Neural cell (in vitro differentiated cells): ENCODE data around the gene TMX1. TPM values are rescaled to one million over a fixed set of nuclear protein-coding genes. Genes with fewer than 3 reads are reported as not detected.

Experiments used
- H2AFZ ChIP-seq: fragments of 200-600, 300-800 bp; sonication (generic), shearing (Covaris generic); 2 replicates; pipeline ENCODE4 v1.6.0; 2014; ENCODE audit warnings: low read depth, mild to moderate bottlenecking, antibody characterized with exemption, low read length, moderate library complexity
- H3F3A ChIP-seq: fragments of 200-600 bp; shearing (Covaris generic); 2 replicates; pipeline ENCODE4 v1.6.1; 2016; ENCODE audit warnings: mild to moderate bottlenecking, moderate library complexity, mixed read lengths, antibody characterized with exemption, low read length; ENCODE audit not compliant: insufficient read depth, poor library complexity, severe bottlenecking
- H3K27ac ChIP-seq: fragments of 200-600, 300-800 bp; sonication (generic), shearing (Covaris generic); 2 replicates; pipeline ENCODE4 v1.5.1; 2014; ENCODE audit warnings: mild to moderate bottlenecking, low read length, moderate library complexity
- H3K27me3 ChIP-seq: fragments of 300-800, 200-600 bp; sonication (generic), shearing (Covaris generic); 2 replicates; pipeline ENCODE4 v1.6.0; 2014; ENCODE audit warnings: mild to moderate bottlenecking, low read depth, low read length, moderate library complexity; ENCODE audit not compliant: insufficient read depth
- H3K36me3 ChIP-seq: fragments of 300-800, 200-600 bp; sonication (generic), shearing (Covaris generic); 2 replicates; pipeline ENCODE4 v1.5.1; 2014; ENCODE audit warnings: mild to moderate bottlenecking, antibody characterized with exemption, low read length, moderate library complexity; ENCODE audit not compliant: insufficient read depth
- H3K4me2 ChIP-seq: fragments of 300-800, 200-600 bp; sonication (generic), shearing (Covaris generic); 2 replicates; pipeline ENCODE4 v1.6.0; 2014; ENCODE audit warnings: mild to moderate bottlenecking, low read length
- H3K4me3 ChIP-seq: fragments of 300-800, 200-600 bp; sonication (generic), shearing (Covaris generic); 2 replicates; pipeline ENCODE4 v1.5.1; 2014; ENCODE audit warnings: mild to moderate bottlenecking, low read length, moderate library complexity
- H3K79me2 ChIP-seq: fragments of 200-600 bp; shearing (Covaris generic); replicated peaks from 2 replicates; pipeline ENCODE4 v1.6.0; 2014; ENCODE audit warnings: mild to moderate bottlenecking, low read length, moderate library complexity; ENCODE audit not compliant: insufficient read depth
- H3K9ac ChIP-seq: fragments of 300-800, 200-600 bp; sonication (generic), shearing (Covaris generic); 2 replicates; pipeline ENCODE4 v1.6.1; 2016; ENCODE audit warnings: mild to moderate bottlenecking, low read length, mixed read lengths
- H3K9me2 ChIP-seq: fragments of 200-600 bp; shearing (Covaris generic); 2 replicates; pipeline ENCODE4 v1.6.1; 2016; ENCODE audit warnings: mild to moderate bottlenecking, low read length, mixed read lengths; ENCODE audit not compliant: insufficient read depth
- H3K9me3 ChIP-seq: fragments of 200-600, 300-800 bp; sonication (generic), shearing (Covaris generic); 2 replicates; pipeline ENCODE4 v1.6.1; 2016; ENCODE audit warnings: mild to moderate bottlenecking, mixed run types, low read length, moderate library complexity, mixed read lengths
- H4K20me1 ChIP-seq: fragments of 200-600 bp; shearing (Covaris generic); 2 replicates; pipeline ENCODE4 v1.6.1; 2016; ENCODE audit warnings: mild to moderate bottlenecking, mixed run types; ENCODE audit not compliant: insufficient read depth
- CTCF ChIP-seq: fragments of 450-650 bp; IDR thresholded peaks from 2 replicates; pipeline ENCODE4 v1.5.1; 2014; ENCODE audit warnings: antibody characterized with exemption, mild to moderate bottlenecking, moderate library complexity; ENCODE audit not compliant: poor library complexity, severe bottlenecking
- EP300 ChIP-seq: fragments of 450-650 bp; conservative IDR thresholded peaks from 2 replicates; pipeline ENCODE4 v1.6.1; 2014; ENCODE audit warnings: antibody characterized with exemption, mild to moderate bottlenecking, moderate library complexity; ENCODE audit not compliant: poor library complexity, severe bottlenecking
- EZH2 ChIP-seq: fragments of 200-600, 300-800 bp; shearing (Covaris generic), sonication (generic); IDR thresholded peaks from 2 replicates; pipeline ENCODE4 v1.6.1; 2014; ENCODE audit warnings: antibody characterized with exemption, low read length, borderline replicate concordance, mild to moderate bottlenecking; ENCODE audit not compliant: insufficient read depth, poor library complexity, severe bottlenecking
- MXI1 ChIP-seq: fragments of 450-650 bp; conservative IDR thresholded peaks from 2 replicates; pipeline ENCODE4 v1.6.1; 2014; ENCODE audit warnings: antibody characterized with exemption, mild to moderate bottlenecking; ENCODE audit not compliant: poor library complexity, severe bottlenecking
- POLR2AphosphoS5 ChIP-seq: IDR thresholded peaks from 2 replicates; pipeline ENCODE4 v1.6.1; 2012
- RAD21 ChIP-seq: fragments of 450-650 bp; conservative IDR thresholded peaks from 2 replicates; pipeline ENCODE4 v1.6.1; 2014; ENCODE audit warnings: antibody characterized with exemption, mild to moderate bottlenecking, moderate library complexity
- REST ChIP-seq: IDR thresholded peaks from 2 replicates; pipeline ENCODE4 v1.6.1; 2012; ENCODE audit warnings: borderline replicate concordance
- SMC3 ChIP-seq: fragments of 450-650 bp; conservative IDR thresholded peaks from 2 replicates; pipeline ENCODE4 v1.6.1; 2014; ENCODE audit warnings: antibody characterized with exemption, mild to moderate bottlenecking, moderate library complexity; ENCODE audit not compliant: poor library complexity
- TAF1 ChIP-seq: IDR thresholded peaks from 2 replicates; pipeline ENCODE4 v1.6.1; 2012; ENCODE audit warnings: low read depth
- polyA plus RNA-seq: library from polyadenylated mRNA; depleted of rRNA; stranded (reverse); fragments of >200 nt; gene quantifications from 2 replicates; pipeline ENCODE4 v1.2.3, GENCODE V29; 2014

Gene TMX1
- polyA plus RNA-seq, 1 donor from 2014 or later: 25.3 TPM

GRCh38 chr14:51225751-51226150 lies 14.3 kb upstream of the TMX1 start (continued):
- TF ChIP-seq MXI1: no peak

GRCh38 chr14:51228391-51228790 lies 11.7 kb upstream of the TMX1 start:
- Histone ChIP-seq H3K79me2 (no peaks in the 10 kb centered on the region), H3K27ac (no peak overlapping the region), H3K36me3 (no peaks in the 10 kb centered on the region), H3K9ac (no peak overlapping the region), H3K4me3 (no peak overlapping the region), H3K4me2 (no peak overlapping the region), H4K20me1 (no peaks in the 10 kb centered on the region), H2AFZ (no peak overlapping the region), H3F3A (no peaks in the 10 kb centered on the region), H3K27me3 (no peaks in the 10 kb centered on the region), H3K9me2 (no peaks in the 10 kb centered on the region), H3K9me3 (no peaks in the 10 kb centered on the region)
- TF ChIP-seq RAD21 (no peak), REST (no peak), POLR2AphosphoS5 (no peak), SMC3 (no peak), CTCF (no peak), MXI1 (no peak), EZH2 (no peak), EP300 (no peak), TAF1 (no peak)

GRCh38 chr14:51228890-51229289 lies 11.2 kb upstream of the TMX1 start:
- H4K20me1 ChIP-seq: no peaks in the 10 kb centered on the region
- H3K9me3 ChIP-seq: no peaks in the 10 kb centered on the region
- H3K9me2 ChIP-seq: no peaks in the 10 kb centered on the region
- H2AFZ ChIP-seq: no peak overlapping the region
- no peaks in the 10 kb centered on the region for H3K27me3 ChIP-seq
- H3K9ac ChIP-seq: no peak overlapping the region
- H3F3A ChIP-seq: no peaks in the 10 kb centered on the region
- no peak overlapping the region for H3K27ac ChIP-seq
- H3K79me2 ChIP-seq: no peaks in the 10 kb centered on the region
- H3K4me3 ChIP-seq: no peak overlapping the region
- TF ChIP-seq CTCF: no peak
- no peak for TF ChIP-seq EZH2
- TF ChIP-seq RAD21: no peak
- TF ChIP-seq TAF1: no peak
- no peak for TF ChIP-seq SMC3
- no peak for TF ChIP-seq POLR2AphosphoS5
- TF ChIP-seq REST: no peak
- TF ChIP-seq MXI1: no peak
- TF ChIP-seq EP300: no peak
- no peaks in the 10 kb centered on the region for H3K36me3 ChIP-seq
- no peak overlapping the region for H3K4me2 ChIP-seq
